AG10803 (cell line): ENCODE results near the gene PLK5.

Experiments used
- DNase-seq: peaks from one replicate; pipeline ENCODE4 v3.0.0; 2010; ENCODE audit warnings: low read depth
- H3K4me3 ChIP-seq: 2 replicates; pipeline ENCODE4 v1.5.1; 2011; ENCODE audit warnings: mild to moderate bottlenecking, low read length, control low read depth
- TF ChIP-seq, protein P1 (sequence below): conservative IDR thresholded peaks from 2 replicates; pipeline ENCODE4 v1.5.1; 2011; ENCODE audit warnings: mild to moderate bottlenecking, low read length, control low read depth, inconsistent platforms

The PLK5 gene

DNA sequence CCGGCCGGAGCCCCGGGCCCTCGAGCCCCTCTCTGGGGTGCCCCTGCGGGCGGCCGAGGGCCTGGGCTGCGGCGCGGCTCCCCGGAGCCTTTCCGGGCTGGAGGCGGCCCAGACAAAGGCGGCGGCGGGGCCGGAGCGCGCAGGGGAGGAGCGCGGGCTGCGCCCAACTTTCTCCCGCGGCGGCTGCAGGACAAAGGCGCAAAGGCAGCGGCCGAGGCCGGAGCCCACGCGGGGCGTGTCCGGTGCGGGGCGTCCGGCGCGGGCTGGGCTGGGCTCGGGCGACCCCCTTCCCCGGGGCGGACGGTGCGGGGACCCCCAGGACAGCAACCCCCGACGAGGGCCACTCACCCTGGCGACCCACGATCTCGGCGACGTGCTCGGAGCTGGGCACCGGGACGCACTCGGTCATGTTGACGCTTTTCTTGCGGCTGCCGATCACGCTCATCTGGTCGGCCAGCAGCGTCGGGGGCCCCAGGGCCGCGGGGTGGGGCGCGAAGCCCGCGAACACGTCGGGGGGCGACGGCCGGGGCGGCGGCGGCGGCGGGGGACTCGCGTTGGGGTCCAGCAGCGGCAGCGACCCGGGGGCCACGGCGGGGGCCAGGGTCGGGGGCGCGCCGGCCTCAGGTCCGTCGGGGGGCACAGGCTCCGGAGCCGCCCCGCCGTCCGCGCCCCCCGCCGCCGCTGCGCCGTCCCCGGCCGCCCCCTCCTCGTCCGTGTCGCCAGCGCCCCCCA lies 43.4 kb downstream of the PLK5 start:
- DNase-seq: no peak
- TF ChIP-seq, protein P1, sequence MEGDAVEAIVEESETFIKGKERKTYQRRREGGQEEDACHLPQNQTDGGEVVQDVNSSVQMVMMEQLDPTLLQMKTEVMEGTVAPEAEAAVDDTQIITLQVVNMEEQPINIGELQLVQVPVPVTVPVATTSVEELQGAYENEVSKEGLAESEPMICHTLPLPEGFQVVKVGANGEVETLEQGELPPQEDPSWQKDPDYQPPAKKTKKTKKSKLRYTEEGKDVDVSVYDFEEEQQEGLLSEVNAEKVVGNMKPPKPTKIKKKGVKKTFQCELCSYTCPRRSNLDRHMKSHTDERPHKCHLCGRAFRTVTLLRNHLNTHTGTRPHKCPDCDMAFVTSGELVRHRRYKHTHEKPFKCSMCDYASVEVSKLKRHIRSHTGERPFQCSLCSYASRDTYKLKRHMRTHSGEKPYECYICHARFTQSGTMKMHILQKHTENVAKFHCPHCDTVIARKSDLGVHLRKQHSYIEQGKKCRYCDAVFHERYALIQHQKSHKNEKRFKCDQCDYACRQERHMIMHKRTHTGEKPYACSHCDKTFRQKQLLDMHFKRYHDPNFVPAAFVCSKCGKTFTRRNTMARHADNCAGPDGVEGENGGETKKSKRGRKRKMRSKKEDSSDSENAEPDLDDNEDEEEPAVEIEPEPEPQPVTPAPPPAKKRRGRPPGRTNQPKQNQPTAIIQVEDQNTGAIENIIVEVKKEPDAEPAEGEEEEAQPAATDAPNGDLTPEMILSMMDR: no peak
- peak overlapping the region; percentile 76 for H3K4me3 ChIP-seq

DNA sequence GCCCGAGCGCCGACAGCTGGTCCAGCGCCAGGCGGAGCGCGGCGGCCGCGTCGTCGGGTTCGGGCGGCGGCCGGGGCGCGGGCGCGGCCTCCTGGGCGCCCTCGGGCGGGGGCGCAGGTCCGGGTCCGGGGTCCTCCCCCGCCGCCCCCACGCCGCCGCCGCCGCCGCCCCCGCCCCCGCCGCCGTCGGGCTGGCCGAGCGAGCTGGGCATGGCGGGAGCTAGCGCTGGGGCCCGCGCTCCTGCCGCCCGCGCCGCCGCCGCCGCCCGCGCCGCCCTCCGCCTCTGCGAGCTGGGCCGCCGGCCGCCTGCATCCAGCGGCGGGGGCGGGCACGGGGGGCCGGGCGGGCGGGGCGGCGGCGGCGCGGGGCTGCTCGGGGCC lies 44.0 kb downstream of the PLK5 start:
- peak overlapping the region; percentile 76 for H3K4me3 ChIP-seq
- no peak for DNase-seq
- TF ChIP-seq, protein P1: no peak

DNA sequence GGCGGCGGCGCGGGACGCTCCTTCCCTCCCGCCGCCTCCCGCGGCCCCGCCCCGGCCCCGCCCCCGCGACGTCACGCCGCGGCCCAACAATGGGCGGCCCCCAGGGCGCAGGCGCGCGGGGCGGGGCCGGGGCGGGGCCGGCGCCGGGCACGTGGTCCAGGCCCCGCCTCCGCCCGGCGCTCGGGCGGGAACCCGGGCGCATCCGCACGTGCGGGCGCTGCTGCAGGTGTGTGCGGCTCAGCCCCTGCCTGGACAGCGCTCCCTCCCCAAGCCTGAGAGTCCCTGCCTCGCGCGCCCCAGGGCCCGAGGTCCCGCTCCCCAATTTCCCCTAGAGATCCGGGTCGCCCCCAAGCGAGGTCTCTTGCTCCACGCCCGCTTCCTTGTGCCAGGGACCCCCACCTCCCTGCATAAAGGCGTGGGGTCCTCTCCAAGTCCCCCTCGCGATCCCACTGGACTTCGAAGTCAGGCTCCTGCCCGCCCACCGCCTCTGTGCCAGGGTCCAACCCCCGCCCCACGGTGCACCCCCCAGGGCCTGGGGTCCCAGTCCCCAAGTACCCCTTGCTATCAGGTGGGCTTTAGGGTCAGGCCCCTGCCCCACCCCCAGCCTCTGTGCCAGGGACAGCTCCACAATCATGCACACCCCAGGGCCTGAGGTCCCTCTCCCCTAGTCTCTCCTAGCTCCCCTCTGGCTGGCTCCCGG lies 44.6 kb downstream of the PLK5 start, which contains the start of gene MEX3D:
MEX3D (minus strand) TSS at position 6 of the 700 bp plus-strand sequence. CDS start 267 bp downstream, outside the sequence.
- TF ChIP-seq, protein P1: no peak
- peak; percentile 56 for DNase-seq
- peak within 1 kb of the TSS; percentile 76 for H3K4me3 ChIP-seq

DNA sequence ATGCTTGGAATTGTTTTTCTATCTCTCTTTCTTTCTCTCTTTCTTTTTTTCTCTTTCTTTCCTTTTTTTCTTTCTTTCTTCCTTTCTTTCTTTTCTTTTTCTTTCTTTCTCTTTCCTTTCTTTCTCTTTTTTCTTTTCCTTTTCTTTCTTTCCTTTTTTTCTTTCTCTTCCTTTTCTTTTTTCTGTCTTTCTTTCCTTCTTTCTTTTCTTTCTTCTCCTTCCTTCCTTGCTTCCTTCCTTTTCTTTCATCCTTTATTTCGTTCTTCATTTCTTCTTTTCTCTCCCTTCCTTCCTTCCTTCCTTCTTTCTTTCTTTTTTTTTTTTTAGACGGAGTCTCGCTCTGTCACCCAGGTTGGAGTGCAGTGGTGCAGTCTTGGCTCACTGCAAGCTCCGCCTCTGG lies 46.1 kb downstream of the PLK5 start:
- TF ChIP-seq, protein P1: no peak
- no peak overlapping the region for H3K4me3 ChIP-seq
- no peak for DNase-seq

DNA sequence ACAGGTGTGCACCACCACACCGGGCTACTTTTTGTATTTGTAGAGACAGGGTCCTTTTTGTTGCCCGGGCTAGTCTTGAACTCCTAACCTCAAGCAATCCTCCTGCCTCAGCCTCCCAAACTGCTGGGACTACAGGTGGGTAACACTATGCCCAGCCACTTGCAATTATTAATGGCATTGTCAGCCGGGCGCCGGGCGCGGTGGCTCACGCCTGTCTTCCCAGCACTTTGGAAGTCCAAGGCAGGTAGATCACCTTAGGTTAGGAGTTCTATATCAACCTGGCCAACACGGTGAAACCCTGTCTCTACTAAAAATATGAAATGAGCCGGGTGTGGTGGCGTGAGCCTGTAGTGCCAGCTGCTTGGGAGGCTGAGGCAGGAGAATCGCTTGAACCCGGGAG lies 47.0 kb downstream of the PLK5 start:
- TF ChIP-seq, protein P1: no peak
- no peak for DNase-seq
- no peak overlapping the region for H3K4me3 ChIP-seq

DNA sequence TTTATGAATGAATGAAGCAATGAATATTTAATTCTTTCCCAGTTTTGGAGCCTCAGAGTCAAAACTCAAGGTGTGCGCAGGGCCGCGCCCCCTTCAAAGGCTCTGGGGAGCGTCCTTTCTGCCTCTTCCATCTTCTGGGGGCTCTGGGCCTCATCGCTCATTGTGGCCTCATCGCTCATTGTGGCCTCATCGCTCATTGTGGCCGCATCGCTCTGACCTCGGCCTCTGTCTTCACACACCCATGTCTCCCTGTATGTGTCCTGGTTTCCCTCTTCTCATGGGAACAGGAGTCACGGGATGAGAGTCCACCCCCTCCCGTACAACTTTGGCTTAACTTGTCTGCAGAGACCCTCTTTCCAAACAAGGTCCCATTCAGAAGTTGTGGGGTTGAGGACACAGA lies 47.5 kb downstream of the PLK5 start:
- no peak for DNase-seq
- no peak overlapping the region for H3K4me3 ChIP-seq
- TF ChIP-seq, protein P1: no peak

DNA sequence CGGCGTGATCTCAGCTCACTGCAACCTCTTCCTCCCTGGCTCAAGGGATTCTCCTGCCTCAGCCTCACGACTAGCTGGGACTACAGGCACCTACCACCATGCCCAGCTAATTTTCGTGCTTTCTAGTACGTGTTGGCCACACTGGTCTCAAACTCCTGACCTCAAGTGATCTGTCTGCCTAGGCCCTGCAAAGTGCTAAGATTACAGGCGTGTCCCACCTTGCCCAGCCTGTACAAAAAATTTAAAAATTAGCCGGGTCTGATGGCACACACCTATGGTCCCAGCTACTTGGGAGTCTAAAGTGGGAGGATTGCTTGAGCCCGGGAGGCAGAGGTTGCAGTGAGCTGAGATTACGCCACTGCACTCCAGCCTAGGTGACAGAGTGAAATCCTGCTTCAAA lies 48.9 kb downstream of the PLK5 start:
- no peak for DNase-seq
- TF ChIP-seq, protein P1: no peak

More for the DNA sequence above, 48.9 kb downstream of the PLK5 start:
- H3K4me3 ChIP-seq: no peak overlapping the region
